MCF 10A (cell line): ENCODE measurements around the gene NEURL1. TPM values are rescaled to one million over a fixed set of nuclear protein-coding genes. Genes with fewer than 3 reads are reported as not detected.

Experiments
- BruUV-seq: library from RNA; stranded (reverse); fragments of 400-500 nt; replicated peaks from 2 replicates; lab custom pipeline; 2021; lab: Mats Ljungman, UMichigan
- CTCF ChIA-PET: fragments of 300-600 bp; sonication (Branson Sonifier 250); formaldehyde crosslinking; extraction: SDS; loops from one replicate; lab custom pipeline; 2021; ENCODE audit warnings: antibody characterized with exemption, inconsistent platforms; lab: Yijun Ruan, JAX
- POLR2A ChIA-PET: fragments of 300-600, 350-650 bp; sonication (Branson Sonifier 250); formaldehyde crosslinking; extraction: SDS; loops from one replicate; lab custom pipeline; 2020; ENCODE audit warnings: antibody characterized with exemption, inconsistent platforms; lab: Yijun Ruan, JAX
- DNase-seq: peaks from one replicate; pipeline ENCODE4 v3.0.0-alpha.2; 2018; ENCODE audit not compliant: unreplicated experiment
- H3K27ac Mint-ChIP-seq: one replicate; pipeline ENCODE4 v1.8.0; 2022; ENCODE audit warnings: mild to moderate bottlenecking, low read depth, mixed read lengths; ENCODE audit not compliant: unreplicated experiment
- H3K27me3 Mint-ChIP-seq: one replicate; pipeline ENCODE4 v1.8.0; 2022; ENCODE audit warnings: mixed read lengths; ENCODE audit not compliant: insufficient read depth, unreplicated experiment
- H3K36me3 Mint-ChIP-seq: one replicate; pipeline ENCODE4 v1.8.0; 2022; ENCODE audit warnings: mild to moderate bottlenecking, moderate library complexity, mixed read lengths; ENCODE audit not compliant: insufficient read depth, unreplicated experiment
- H3K4me1 Mint-ChIP-seq: one replicate; pipeline ENCODE4 v1.8.0; 2022; ENCODE audit warnings: mixed read lengths; ENCODE audit not compliant: insufficient read depth, unreplicated experiment
- H3K4me3 Mint-ChIP-seq: one replicate; pipeline ENCODE4 v1.8.0; 2022; ENCODE audit warnings: mild to moderate bottlenecking, moderate library complexity, mixed read lengths; ENCODE audit not compliant: unreplicated experiment
- H3K9me3 Mint-ChIP-seq: one replicate; pipeline ENCODE4 v1.8.0; 2022; ENCODE audit warnings: mixed read lengths; ENCODE audit not compliant: unreplicated experiment
- intact Hi-C: fragments of 100-400 bp; cut with micrococcal nuclease; formaldehyde crosslinking; loops from 2 replicates; pipeline ENCODE4 v1.14.1; 2022
- total RNA-seq: library from RNA; stranded (reverse); gene quantifications from 2 replicates; pipeline ENCODE4 v1.2.3, GENCODE V29; 2022
- TF ChIP-seq, protein P1 (sequence below): fragments of 200-600 bp; IDR thresholded peaks from one replicate; pipeline ENCODE4 v1.8.0; 2022; ENCODE audit warnings: antibody characterized with exemption, mild to moderate bottlenecking; ENCODE audit not compliant: unreplicated experiment

NEURL1 gene
- total RNA-seq, 1 experiment from 2014 or later: not detected

DNA sequence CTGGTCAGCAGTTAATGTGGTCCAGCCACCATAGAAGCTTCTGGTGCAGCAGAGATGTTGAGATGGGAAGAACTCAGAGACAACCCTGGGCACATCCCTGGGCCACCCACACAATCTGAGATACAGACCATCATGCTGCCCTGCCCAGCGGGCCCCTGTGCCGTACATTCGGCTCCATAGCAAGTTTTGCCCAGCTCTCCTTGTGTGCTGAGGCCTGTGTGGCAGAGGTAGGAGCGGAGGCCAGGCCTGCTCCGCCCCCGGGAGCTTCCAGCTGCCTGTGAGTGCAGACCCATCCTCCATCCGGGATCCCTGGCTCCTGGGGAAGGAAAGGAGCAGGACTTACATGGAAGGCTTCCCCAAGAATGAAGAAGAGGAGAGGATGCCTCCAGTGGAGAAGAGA is 140.3 kb downstream of the NEURL1 start:
- CTCF ChIA-PET: interaction anchor here (0.7 to 0.8 kb wide), 2 partner anchors 31 to 52 kb away, joined by 3 read pairs; no protein-coding TSS in a partner anchor
- Mint-ChIP-seq H3K4me1 (no peaks in the 10 kb centered on the region), H3K27ac (no peak overlapping the region), H3K4me3 (no peak overlapping the region), H3K36me3 (peaks cover 7% of the 10 kb centered on the region), H3K27me3 (no peaks in the 10 kb centered on the region), H3K9me3 (no peaks in the 10 kb centered on the region)
- intact Hi-C loops: no loop called here
- POLR2A ChIA-PET: no interaction called here
- TF ChIP-seq, protein P1, sequence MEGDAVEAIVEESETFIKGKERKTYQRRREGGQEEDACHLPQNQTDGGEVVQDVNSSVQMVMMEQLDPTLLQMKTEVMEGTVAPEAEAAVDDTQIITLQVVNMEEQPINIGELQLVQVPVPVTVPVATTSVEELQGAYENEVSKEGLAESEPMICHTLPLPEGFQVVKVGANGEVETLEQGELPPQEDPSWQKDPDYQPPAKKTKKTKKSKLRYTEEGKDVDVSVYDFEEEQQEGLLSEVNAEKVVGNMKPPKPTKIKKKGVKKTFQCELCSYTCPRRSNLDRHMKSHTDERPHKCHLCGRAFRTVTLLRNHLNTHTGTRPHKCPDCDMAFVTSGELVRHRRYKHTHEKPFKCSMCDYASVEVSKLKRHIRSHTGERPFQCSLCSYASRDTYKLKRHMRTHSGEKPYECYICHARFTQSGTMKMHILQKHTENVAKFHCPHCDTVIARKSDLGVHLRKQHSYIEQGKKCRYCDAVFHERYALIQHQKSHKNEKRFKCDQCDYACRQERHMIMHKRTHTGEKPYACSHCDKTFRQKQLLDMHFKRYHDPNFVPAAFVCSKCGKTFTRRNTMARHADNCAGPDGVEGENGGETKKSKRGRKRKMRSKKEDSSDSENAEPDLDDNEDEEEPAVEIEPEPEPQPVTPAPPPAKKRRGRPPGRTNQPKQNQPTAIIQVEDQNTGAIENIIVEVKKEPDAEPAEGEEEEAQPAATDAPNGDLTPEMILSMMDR: no peak
- no TSS peak for BruUV-seq
- no peak for DNase-seq

DNA sequence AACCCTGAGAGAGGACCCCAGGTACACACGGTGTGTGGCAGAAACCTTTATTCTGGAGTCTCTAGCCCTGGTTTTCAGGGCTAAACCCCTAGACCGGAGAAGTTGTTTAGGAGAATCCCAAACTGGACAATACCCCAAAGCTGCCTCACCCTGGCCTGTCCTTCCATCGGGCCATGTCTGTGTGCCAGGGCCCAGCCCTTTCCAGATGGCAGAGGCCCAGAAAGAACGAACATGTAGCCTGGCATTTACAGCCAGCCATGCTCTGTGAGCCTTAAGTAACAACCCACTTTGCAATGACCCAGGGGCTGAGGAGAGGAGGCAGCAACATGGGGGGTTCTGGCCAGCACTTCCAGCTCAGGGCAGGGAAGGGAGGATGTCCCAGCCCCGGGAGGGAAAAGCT is 142.1 kb downstream of the NEURL1 start:
- no peaks in the 10 kb centered on the region for H3K27me3 Mint-ChIP-seq
- no peaks in the 10 kb centered on the region for H3K9me3 Mint-ChIP-seq
- H3K36me3 Mint-ChIP-seq: peaks cover 7% of the 10 kb centered on the region
- H3K4me1 Mint-ChIP-seq: no peaks in the 10 kb centered on the region
- intact Hi-C loops: no loop called here
- TF ChIP-seq, protein P1: no peak
- no TSS peak for BruUV-seq
- ChIA-PET CTCF (no interaction called here), POLR2A (no interaction called here)
- no peak for DNase-seq
- no peak overlapping the region for H3K4me3 Mint-ChIP-seq
- no peak overlapping the region for H3K27ac Mint-ChIP-seq

DNA sequence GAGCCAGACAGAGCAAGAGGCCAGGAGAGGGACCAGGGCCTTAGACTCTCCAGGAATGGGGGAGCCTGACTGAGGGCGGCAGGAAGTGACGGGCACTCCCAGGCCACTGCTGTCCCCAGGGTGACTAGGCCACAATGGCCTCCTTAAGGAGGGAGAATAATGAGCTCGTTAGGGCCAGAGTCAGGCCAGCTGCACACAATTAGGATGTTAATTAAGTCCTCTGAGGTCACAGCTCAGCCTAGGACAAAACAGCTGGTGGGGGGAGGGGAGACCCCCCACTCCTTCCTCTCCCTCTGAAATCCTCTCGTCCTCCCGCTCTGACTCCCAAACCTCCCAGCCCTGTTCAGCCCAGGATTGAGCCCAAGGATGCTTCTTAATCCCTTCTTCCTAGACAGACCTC is 143.0 kb downstream of the NEURL1 start:
- intact Hi-C loops: no loop called here
- Mint-ChIP-seq H3K4me3 (no peak overlapping the region), H3K27ac (no peak overlapping the region), H3K4me1 (no peaks in the 10 kb centered on the region), H3K9me3 (no peaks in the 10 kb centered on the region), H3K36me3 (peaks cover 7% of the 10 kb centered on the region), H3K27me3 (no peaks in the 10 kb centered on the region)
- no TSS peak for BruUV-seq
- ChIA-PET POLR2A (no interaction called here), CTCF (interaction anchor here (1.9 kb wide), 1 partner anchor 50 kb away, joined by 8 read pairs; no protein-coding TSS in a partner anchor)
- DNase-seq: no peak
- TF ChIP-seq, protein P1: no peak

DNA sequence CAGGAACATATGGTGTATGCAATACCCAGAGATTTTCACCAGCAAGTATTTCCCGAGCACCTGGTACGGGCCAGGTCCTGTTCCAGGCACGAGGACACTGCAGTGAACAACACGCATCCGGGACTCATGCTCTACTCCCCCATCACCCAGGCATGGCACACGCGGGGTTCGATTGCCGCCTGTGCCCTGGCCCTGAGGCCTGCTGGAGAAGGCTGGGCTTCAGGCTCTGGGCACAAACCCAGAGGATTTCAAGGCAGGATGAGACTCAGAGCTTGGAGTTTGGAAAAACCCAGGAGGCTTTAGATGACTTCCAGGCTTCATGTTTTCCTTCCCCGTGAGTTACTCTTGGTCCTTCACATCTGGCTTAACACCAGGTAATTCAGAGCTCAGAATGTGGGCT is 143.5 kb downstream of the NEURL1 start:
- CTCF ChIA-PET: interaction anchor here (1.9 kb wide), 1 partner anchor 49 kb away, joined by 8 read pairs; no protein-coding TSS in a partner anchor
- Mint-ChIP-seq H3K4me1 (no peaks in the 10 kb centered on the region), H3K27ac (no peak overlapping the region)

More for the DNA sequence above, 143.5 kb downstream of the NEURL1 start:
- DNase-seq: no peak
- no peaks in the 10 kb centered on the region for H3K27me3 Mint-ChIP-seq
- no peaks in the 10 kb centered on the region for H3K9me3 Mint-ChIP-seq
- no TSS peak for BruUV-seq
- intact Hi-C loops: no loop called here
- H3K4me3 Mint-ChIP-seq: no peak overlapping the region
- TF ChIP-seq, protein P1: no peak
- H3K36me3 Mint-ChIP-seq: peaks cover 7% of the 10 kb centered on the region
- POLR2A ChIA-PET: no interaction called here
